Activated B cell treated with CpG ODN at 0.5 μM for 24 hours (primary cell): ENCODE data around the gene FKRP. TPM values are rescaled to one million over a fixed set of nuclear protein-coding genes. Genes with fewer than 3 reads are reported as not detected.
A peak's percentile ranks its signal among the peaks of the same experiment; 100 is the strongest.

ENCODE experiments used
- ATAC-seq: fragments of 200-7000 bp; cut with Tn5 transposase; one replicate; pipeline ENCODE4 v1.10.0; 2021; ENCODE audit warnings: low read depth, mild to moderate bottlenecking, moderate library complexity
- CTCF ChIA-PET: fragments of 350-600 bp; sonication (Branson Sonifier 250); formaldehyde crosslinking; loops from one replicate; lab custom pipeline; 2021; ENCODE audit warnings: antibody characterized with exemption; lab: Charles Lee
- POLR2A ChIA-PET: fragments of 350-600 bp; sonication (Branson Sonifier 250); formaldehyde crosslinking; loops from one replicate; lab custom pipeline; 2021; ENCODE audit warnings: antibody characterized with exemption; lab: Charles Lee
- DNase-seq: peaks from one replicate; pipeline ENCODE4 v3.0.0; 2022
- H3K27ac Mint-ChIP-seq: one replicate; pipeline ENCODE4 v1.8.0; 2020; ENCODE audit warnings: mixed read lengths
- H3K27me3 Mint-ChIP-seq: one replicate; pipeline ENCODE4 v1.8.0; 2021; ENCODE audit warnings: mixed read lengths
- H3K36me3 Mint-ChIP-seq: one replicate; pipeline ENCODE4 v1.8.0; 2021; ENCODE audit warnings: low read depth, mixed read lengths
- H3K4me1 Mint-ChIP-seq: one replicate; pipeline ENCODE4 v1.8.0; 2021; ENCODE audit warnings: mixed read lengths
- H3K4me3 Mint-ChIP-seq: one replicate; pipeline ENCODE4 v1.8.0; 2020; ENCODE audit warnings: mild to moderate bottlenecking, mixed read lengths
- H3K9me3 Mint-ChIP-seq: one replicate; pipeline ENCODE4 v1.8.0; 2020; ENCODE audit warnings: mixed read lengths
- CTCF ChIP-seq: fragments of 200-600 bp; IDR thresholded peaks from one replicate; pipeline ENCODE4 v1.8.0; 2022; ENCODE audit warnings: antibody characterized with exemption, mild to moderate bottlenecking
- intact Hi-C: fragments of 100-400 bp; cut with micrococcal nuclease; formaldehyde crosslinking; loops from one replicate; pipeline ENCODE4 v1.15.1; 2024
- total RNA-seq: library from RNA; stranded (reverse); gene quantifications from 2 replicates; pipeline ENCODE4 v1.2.3, GENCODE V29; 2022

FKRP gene
- total RNA-seq, 1 donor from 2014 or later: 35.8 TPM

DNA sequence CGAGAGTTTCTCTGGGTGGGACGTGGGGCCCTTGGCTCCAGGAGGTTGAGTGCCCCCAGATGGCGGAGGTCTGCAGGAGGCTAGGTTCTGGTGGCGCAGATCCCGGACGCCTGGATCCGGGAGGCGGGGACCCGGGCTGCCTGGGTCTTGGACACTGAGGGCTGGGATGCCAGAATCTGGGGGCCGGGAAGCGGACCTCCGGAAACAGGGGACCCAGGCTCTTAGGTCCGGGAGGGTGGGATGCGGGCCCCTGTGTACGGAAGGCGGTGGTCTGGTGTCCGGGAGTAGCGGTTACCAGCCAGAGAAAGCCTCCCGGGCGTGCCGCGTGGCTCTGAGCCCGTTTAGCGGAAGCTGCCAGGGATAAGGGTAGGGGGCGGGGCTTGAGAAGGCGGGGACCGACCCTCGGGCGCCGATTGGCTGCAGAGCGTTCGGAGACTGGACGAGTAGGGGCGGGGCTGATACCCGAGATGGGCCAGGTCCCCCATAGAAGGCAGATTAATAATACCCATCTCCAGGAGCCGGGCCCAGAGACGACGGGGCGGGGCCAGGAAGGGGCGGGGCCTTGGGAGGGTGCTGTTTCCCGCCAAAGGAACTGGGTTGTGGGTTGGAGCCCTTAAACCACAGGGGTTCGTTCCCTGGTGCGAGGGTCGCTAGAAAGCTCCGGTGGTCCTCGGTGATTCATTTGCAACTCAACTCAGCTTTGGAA is 42.6 kb downstream of the FKRP start, which contains the start of gene SLC1A5:
Gene SLC1A5, minus strand, starts transcription at position 333 of the 706 bp plus-strand sequence. CDS start 629 bp downstream, outside the sequence.
- Mint-ChIP-seq H3K9me3 (no peaks in the 10 kb centered on the region), H3K27me3 (no peaks in the 10 kb centered on the region), H3K4me3 (peak within 1 kb of the TSS; percentile 95), H3K4me1 (peaks cover 48% of the 10 kb centered on the region), H3K36me3 (peaks cover 26% of the 10 kb centered on the region), H3K27ac (peak within 1 kb of the TSS; percentile 95)
- TF ChIP-seq CTCF: no peak
- ChIA-PET CTCF (interaction anchor here (0.8 to 3.3 kb wide), 3 partner anchors 21 to 83 kb away, joined by 3 to 11 read pairs (median 5); no protein-coding TSS in a partner anchor), POLR2A (interaction anchor here (0.5 to 5.8 kb wide), 32 partner anchors 9 to 468 kb away, joined by 3 to 242 read pairs (median 4); partner anchors contain the start of genes AP2S1, ARHGAP35, CALM3 and DACT3)
- DNase-seq (peak; percentile 96), ATAC-seq (peak; percentile 83)
- intact Hi-C loops: loop anchor here (1.0 to 10.0 kb wide), 5 partner anchors 33 to 436 kb away; partner anchors contain the start of genes AP2S1, FKRP, STRN4 and ZC3H4

- ATAC-seq: no peak
- POLR2A ChIA-PET: interaction anchor here (0.5 to 5.8 kb wide), 29 partner anchors 9 to 468 kb away, joined by 3 to 242 read pairs (median 5); partner anchors contain the start of genes AP2S1, ARHGAP35, CALM3 and DACT3
- H3K4me3 Mint-ChIP-seq: peak overlapping the region; percentile 95
- peaks cover 21% of the 10 kb centered on the region for H3K36me3 Mint-ChIP-seq
- H3K4me1 Mint-ChIP-seq: peaks cover 42% of the 10 kb centered on the region
- DNase-seq: no peak
- intact Hi-C loops: loop anchor here (1.0 to 10.0 kb wide), 5 partner anchors 32 to 436 kb away; partner anchors contain the start of genes AP2S1, FKRP, STRN4 and ZC3H4
- CTCF ChIA-PET: interaction anchor here (0.8 kb wide), 1 partner anchor 84 kb away, joined by 3 read pairs; no protein-coding TSS in a partner anchor
- H3K27ac Mint-ChIP-seq: peak overlapping the region; percentile 95
- H3K27me3 Mint-ChIP-seq: no peaks in the 10 kb centered on the region
- no peak for TF ChIP-seq CTCF
- H3K9me3 Mint-ChIP-seq: no peaks in the 10 kb centered on the region
These were observed 43.1 kb downstream of the FKRP start for GRCh38 chr19:46788968-46789338.

GRCh38 chr19:46789371-46789770 is 43.5 kb downstream of the FKRP start:
- Mint-ChIP-seq H3K27ac (no peak overlapping the region), H3K9me3 (no peaks in the 10 kb centered on the region), H3K4me1 (peaks cover 38% of the 10 kb centered on the region), H3K27me3 (no peaks in the 10 kb centered on the region), H3K4me3 (no peak overlapping the region), H3K36me3 (peaks cover 18% of the 10 kb centered on the region)
- intact Hi-C loops: loop anchor here (5.0 to 10.0 kb wide), 3 partner anchors 42 to 435 kb away; partner anchors contain the start of genes FKRP, STRN4 and ZC3H4
- CTCF ChIA-PET: interaction anchor here (0.8 kb wide), 1 partner anchor 84 kb away, joined by 3 read pairs; no protein-coding TSS in a partner anchor
- no peak for TF ChIP-seq CTCF
- ATAC-seq (no peak), DNase-seq (no peak)
- POLR2A ChIA-PET: interaction anchor here (0.7 to 5.8 kb wide), 11 partner anchors 8 to 307 kb away, joined by 3 to 242 read pairs (median 6); partner anchors contain the start of genes AP2S1, CALM3 and DACT3

DNA sequence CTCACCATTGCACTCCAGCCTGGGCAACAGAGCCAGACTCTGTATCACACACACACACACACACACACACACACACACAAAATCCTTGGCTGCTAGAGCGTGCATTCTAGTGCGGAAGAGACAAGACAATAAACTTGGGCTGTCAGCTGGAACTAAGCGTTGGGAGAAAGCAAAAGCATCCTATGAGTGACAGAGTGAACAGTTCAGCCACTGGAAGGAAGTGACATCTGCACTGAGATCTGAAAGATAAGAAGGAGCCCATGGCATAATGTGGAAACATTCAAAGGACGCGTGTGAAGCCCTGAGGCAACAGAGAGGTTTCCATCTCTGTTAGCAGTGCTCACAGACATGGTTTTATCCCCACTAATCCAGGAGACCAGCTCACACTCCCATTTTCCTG is 46.1 kb downstream of the FKRP start:
- no peak for TF ChIP-seq CTCF
- no peak overlapping the region for H3K4me3 Mint-ChIP-seq
- H3K27ac Mint-ChIP-seq: no peak overlapping the region
- H3K9me3 Mint-ChIP-seq: no peaks in the 10 kb centered on the region
- ChIA-PET CTCF (interaction anchor here (0.7 kb wide), 1 partner anchor 27 kb away, joined by 3 read pairs; no protein-coding TSS in a partner anchor), POLR2A (interaction anchor here (0.6 to 0.9 kb wide), 2 partner anchors 29 to 192 kb away, joined by 3 read pairs; no protein-coding TSS in a partner anchor)
- H3K36me3 Mint-ChIP-seq: peaks cover 6% of the 10 kb centered on the region
- no peak for DNase-seq
- no peak for ATAC-seq
- intact Hi-C loops: no loop called here
- H3K27me3 Mint-ChIP-seq: no peaks in the 10 kb centered on the region
- H3K4me1 Mint-ChIP-seq: peaks cover 14% of the 10 kb centered on the region
